Measurements from ENCODE around the gene CCR3.

Gene CCR3

GRCh38 chr3:46235425-46235824 is 6.8 kb upstream of the CCR3 start:
- Histone ChIP-seq H3K4me3 (ENCODE audit: low read depth, low read length) (no peak overlapping the region), H3K9me3 (ENCODE audit: control insufficient read depth, low read length) (no peaks in the 10 kb centered on the region), H3K4me1 (no peaks in the 10 kb centered on the region), H2AFZ (no peak overlapping the region), H3K9ac (no peak overlapping the region), H3K79me2 (no peaks in the 10 kb centered on the region), H3K4me2 (ENCODE audit: low read length) (no peak overlapping the region), H3K27me3 (ENCODE audit: control insufficient read depth, insufficient read depth, low read length) (no peaks in the 10 kb centered on the region), H3K27ac (no peak overlapping the region), H3K36me3 (ENCODE audit: control insufficient read depth, insufficient read depth, low read length) (no peaks in the 10 kb centered on the region)
- no peak for TF ChIP-seq CTCF (IDR thresholded peaks at IDR 0.05)

- Histone ChIP-seq H3K9ac (no peak overlapping the region), H3K9me3 (ENCODE audit: control insufficient read depth, low read length) (no peaks in the 10 kb centered on the region), H3K4me2 (ENCODE audit: low read length) (no peak overlapping the region), H2AFZ (no peak overlapping the region), H3K36me3 (ENCODE audit: control insufficient read depth, insufficient read depth, low read length) (no peaks in the 10 kb centered on the region), H3K27ac (no peak overlapping the region), H3K27me3 (ENCODE audit: control insufficient read depth, insufficient read depth, low read length) (no peaks in the 10 kb centered on the region), H3K4me1 (no peaks in the 10 kb centered on the region), H3K4me3 (ENCODE audit: low read depth, low read length) (no peak overlapping the region), H3K79me2 (no peaks in the 10 kb centered on the region)
- no peak for TF ChIP-seq CTCF (IDR thresholded peaks at IDR 0.05)
These were observed 5.8 kb upstream of the CCR3 start for GRCh38 chr3:46236294-46237054.

GRCh38 chr3:46238386-46238785 is 3.9 kb upstream of the CCR3 start:
- Histone ChIP-seq H3K79me2 (no peaks in the 10 kb centered on the region), H3K4me3 (ENCODE audit: low read depth, low read length) (no peak overlapping the region), H3K9me3 (ENCODE audit: control insufficient read depth, low read length) (no peaks in the 10 kb centered on the region), H3K27me3 (ENCODE audit: control insufficient read depth, insufficient read depth, low read length) (no peaks in the 10 kb centered on the region), H2AFZ (no peak overlapping the region), H3K27ac (no peak overlapping the region), H3K9ac (no peak overlapping the region), H3K36me3 (ENCODE audit: control insufficient read depth, insufficient read depth, low read length) (no peaks in the 10 kb centered on the region), H3K4me1 (no peaks in the 10 kb centered on the region), H3K4me2 (ENCODE audit: low read length) (no peak overlapping the region)
- TF ChIP-seq CTCF (IDR thresholded peaks at IDR 0.05): no peak

GRCh38 chr3:46239301-46239938 is 2.8 kb upstream of the CCR3 start:
- Histone ChIP-seq H3K4me1 (no peaks in the 10 kb centered on the region), H3K9me3 (ENCODE audit: control insufficient read depth, low read length) (no peaks in the 10 kb centered on the region), H2AFZ (no peak overlapping the region), H3K36me3 (ENCODE audit: control insufficient read depth, insufficient read depth, low read length) (no peaks in the 10 kb centered on the region), H3K4me3 (ENCODE audit: low read depth, low read length) (no peak overlapping the region), H3K79me2 (no peaks in the 10 kb centered on the region), H3K9ac (no peak overlapping the region), H3K4me2 (ENCODE audit: low read length) (no peak overlapping the region), H3K27ac (no peak overlapping the region), H3K27me3 (ENCODE audit: control insufficient read depth, insufficient read depth, low read length) (no peaks in the 10 kb centered on the region)
- no peak for TF ChIP-seq CTCF (IDR thresholded peaks at IDR 0.05)
